HEK293 (cell line): ENCODE data around the gene PRRT1.

ENCODE experiments used
- BCL11B ChIP-seq: fragments of 450-650 bp; formaldehyde crosslinking; IDR thresholded peaks from 2 replicates; pipeline ENCODE4 v1.5.1; 2016; ENCODE audit warnings: low read depth, missing biosample characterization, missing genetic modification characterization
- BCL6B ChIP-seq: fragments of 450-650 bp; formaldehyde crosslinking; IDR thresholded peaks from 2 replicates; pipeline ENCODE4 v1.5.1; 2017; ENCODE audit warnings: missing biosample characterization, missing genetic modification characterization
- GFI1B ChIP-seq: fragments of 450-650 bp; formaldehyde crosslinking; IDR thresholded peaks from 2 replicates; pipeline ENCODE4 v1.5.1; 2016; ENCODE audit warnings: missing biosample characterization, missing genetic modification characterization
- GLIS1 ChIP-seq: fragments of 450-650 bp; formaldehyde crosslinking; IDR thresholded peaks from 2 replicates; pipeline ENCODE4 v1.5.1; 2016; ENCODE audit warnings: missing biosample characterization, missing genetic modification characterization
- KLF17 ChIP-seq: fragments of 450-650 bp; formaldehyde crosslinking; IDR thresholded peaks from 2 replicates; pipeline ENCODE4 v1.5.1; 2016; ENCODE audit warnings: missing biosample characterization, missing genetic modification characterization
- OVOL3 ChIP-seq: fragments of 450-650 bp; formaldehyde crosslinking; IDR thresholded peaks from 2 replicates; pipeline ENCODE4 v1.5.1; 2016; ENCODE audit warnings: missing biosample characterization, missing genetic modification characterization
- PRDM2 ChIP-seq: fragments of 450-650 bp; formaldehyde crosslinking; IDR thresholded peaks from 2 replicates; pipeline ENCODE4 v1.5.1; 2016; ENCODE audit warnings: missing biosample characterization, missing genetic modification characterization, borderline replicate concordance
- PRDM6 ChIP-seq: fragments of 450-650 bp; formaldehyde crosslinking; IDR thresholded peaks from 2 replicates; pipeline ENCODE4 v1.5.1; 2017; ENCODE audit warnings: missing biosample characterization, missing genetic modification characterization
- SCRT2 ChIP-seq: fragments of 450-650 bp; formaldehyde crosslinking; IDR thresholded peaks from 2 replicates; pipeline ENCODE4 v1.5.1; 2016; ENCODE audit warnings: missing biosample characterization, missing genetic modification characterization
- TCF7L2 ChIP-seq: IDR thresholded peaks from 2 replicates; pipeline ENCODE4 v1.6.1; 2011; ENCODE audit warnings: low read depth, mild to moderate bottlenecking, inconsistent platforms, low read length, moderate library complexity, borderline replicate concordance
- TRIM28 ChIP-seq: IDR thresholded peaks from 2 replicates; pipeline ENCODE4 v1.6.1; 2011; ENCODE audit warnings: low read length, control low read depth, borderline replicate concordance
- ZBTB11 ChIP-seq: fragments of 450-650 bp; formaldehyde crosslinking; conservative IDR thresholded peaks from 2 replicates; pipeline ENCODE4 v1.5.1; 2016; ENCODE audit warnings: low read depth, missing biosample characterization, missing genetic modification characterization
- ZBTB8A ChIP-seq: fragments of 450-650 bp; formaldehyde crosslinking; IDR thresholded peaks from 2 replicates; pipeline ENCODE4 v1.5.1; 2016; ENCODE audit warnings: missing biosample characterization, missing genetic modification characterization
- ZFP37 ChIP-seq: fragments of 450-650 bp; formaldehyde crosslinking; IDR thresholded peaks from 2 replicates; pipeline ENCODE4 v1.5.1; 2016; ENCODE audit warnings: missing biosample characterization, missing genetic modification characterization
- ZNF16 ChIP-seq: fragments of 450-650 bp; formaldehyde crosslinking; IDR thresholded peaks from 2 replicates; pipeline ENCODE4 v1.5.1; 2016; ENCODE audit warnings: low read depth, missing biosample characterization, missing genetic modification characterization
- ZNF19 ChIP-seq: fragments of 450-650 bp; formaldehyde crosslinking; IDR thresholded peaks from 2 replicates; pipeline ENCODE4; 2016; ENCODE audit warnings: missing biosample characterization, missing genetic modification characterization, low read depth
- ZNF560 ChIP-seq: fragments of 450-650 bp; formaldehyde crosslinking; IDR thresholded peaks from 2 replicates; pipeline ENCODE4 v1.5.1; 2017; ENCODE audit warnings: missing biosample characterization, missing genetic modification characterization, borderline replicate concordance
- ZNF621 ChIP-seq: fragments of 450-650 bp; formaldehyde crosslinking; IDR thresholded peaks from 2 replicates; pipeline ENCODE4 v1.5.1; 2017; ENCODE audit warnings: missing biosample characterization, missing genetic modification characterization
- ZNF623 ChIP-seq: fragments of 450-650 bp; formaldehyde crosslinking; IDR thresholded peaks from 2 replicates; pipeline ENCODE4 v1.5.1; 2016; ENCODE audit warnings: missing biosample characterization, missing genetic modification characterization
- ZSCAN5A ChIP-seq: fragments of 450-650 bp; formaldehyde crosslinking; IDR thresholded peaks from 2 replicates; pipeline ENCODE4 v1.5.1; 2016; ENCODE audit warnings: missing biosample characterization, missing genetic modification characterization
- ZXDB ChIP-seq: fragments of 450-650 bp; formaldehyde crosslinking; IDR thresholded peaks from 2 replicates; pipeline ENCODE4 v1.5.1; 2016; ENCODE audit warnings: missing biosample characterization, missing genetic modification characterization

PRRT1 gene

GRCh38 chr6:32177183-32177787 lies 25.5 kb upstream of the PRRT1 start (continued):
- TF ChIP-seq PRDM2 (tag by site-specific recombination) (no peak), ZNF621 (tag by site-specific recombination) (no peak), SCRT2 (tag by site-specific recombination) (no peak), BCL11B (tag by site-specific recombination) (no peak), ZNF19 (tag by site-specific recombination) (no peak), KLF17 (tag by site-specific recombination) (0 out of 2 replicates have a peak, but pooled peaks have one; percentile 29), GFI1B (tag by site-specific recombination) (no peak), ZBTB11 (tag by site-specific recombination) (no peak), GLIS1 (tag by site-specific recombination) (no peak), ZNF16 (no peak), TRIM28 (no peak), PRDM6 (tag by site-specific recombination) (no peak), ZNF560 (tag by site-specific recombination) (no peak), ZBTB8A (tag by site-specific recombination) (peak; percentile 96), ZXDB (tag by site-specific recombination) (peak; percentile 52; the same call in 1 of the 2 replicates), ZFP37 (tag by site-specific recombination) (no peak), TCF7L2 (no peak), ZSCAN5A (no peak), BCL6B (tag by site-specific recombination) (no peak), OVOL3 (tag by site-specific recombination) (no peak), ZNF623 (0 out of 2 replicates have a peak, but pooled peaks have one; percentile 8)
